Measurements from ENCODE around the gene NOTUM. TPM values are rescaled to one million over a fixed set of nuclear protein-coding genes. Genes with fewer than 3 reads are reported as not detected.

Gene NOTUM
- total RNA-seq, 1 donor from 2014 or later = not detected

- H3K4me3 ChIP-seq = no peak overlapping the region
- no peaks in the 10 kb centered on the region for H3K36me3 ChIP-seq
- DNase-seq (ENCODE audit: extremely low spot score in 2 of 2) = no peak
- intact Hi-C loops (cut with DNase I) = no loop called here
- no peaks in the 10 kb centered on the region for H3K27me3 ChIP-seq
- H3K9me3 ChIP-seq = no peaks in the 10 kb centered on the region
- H3K27ac ChIP-seq = no peak overlapping the region
- H3K4me1 ChIP-seq = peaks cover 55% of the 10 kb centered on the region
- TF ChIP-seq POLR2AphosphoS5 (IDR thresholded peaks at IDR 0.05; ENCODE audit: insufficient read depth in 1 of 2, low read depth in 1 of 2) = no peak
- no peak for TF ChIP-seq POLR2A (IDR thresholded peaks at IDR 0.05)
- TF ChIP-seq, protein P1, sequence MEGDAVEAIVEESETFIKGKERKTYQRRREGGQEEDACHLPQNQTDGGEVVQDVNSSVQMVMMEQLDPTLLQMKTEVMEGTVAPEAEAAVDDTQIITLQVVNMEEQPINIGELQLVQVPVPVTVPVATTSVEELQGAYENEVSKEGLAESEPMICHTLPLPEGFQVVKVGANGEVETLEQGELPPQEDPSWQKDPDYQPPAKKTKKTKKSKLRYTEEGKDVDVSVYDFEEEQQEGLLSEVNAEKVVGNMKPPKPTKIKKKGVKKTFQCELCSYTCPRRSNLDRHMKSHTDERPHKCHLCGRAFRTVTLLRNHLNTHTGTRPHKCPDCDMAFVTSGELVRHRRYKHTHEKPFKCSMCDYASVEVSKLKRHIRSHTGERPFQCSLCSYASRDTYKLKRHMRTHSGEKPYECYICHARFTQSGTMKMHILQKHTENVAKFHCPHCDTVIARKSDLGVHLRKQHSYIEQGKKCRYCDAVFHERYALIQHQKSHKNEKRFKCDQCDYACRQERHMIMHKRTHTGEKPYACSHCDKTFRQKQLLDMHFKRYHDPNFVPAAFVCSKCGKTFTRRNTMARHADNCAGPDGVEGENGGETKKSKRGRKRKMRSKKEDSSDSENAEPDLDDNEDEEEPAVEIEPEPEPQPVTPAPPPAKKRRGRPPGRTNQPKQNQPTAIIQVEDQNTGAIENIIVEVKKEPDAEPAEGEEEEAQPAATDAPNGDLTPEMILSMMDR (IDR thresholded peaks at IDR 0.05) = no peak
Measured at GRCh38 chr17:82007495-82008257, 46.7 kb upstream of the NOTUM start.

- no peak for DNase-seq (ENCODE audit: extremely low spot score in 2 of 2)
- intact Hi-C loops (cut with DNase I) = no loop called here
- TF ChIP-seq, protein P1 (IDR thresholded peaks at IDR 0.05) = no peak
- TF ChIP-seq POLR2AphosphoS5 (IDR thresholded peaks at IDR 0.05; ENCODE audit: insufficient read depth in 1 of 2, low read depth in 1 of 2) (no peak), POLR2A (IDR thresholded peaks at IDR 0.05) (no peak)
- no peaks in the 10 kb centered on the region for H3K9me3 ChIP-seq
- H3K4me1 ChIP-seq = peaks cover 53% of the 10 kb centered on the region
- H3K27me3 ChIP-seq = no peaks in the 10 kb centered on the region
- H3K27ac ChIP-seq = no peak overlapping the region
- H3K36me3 ChIP-seq = no peaks in the 10 kb centered on the region
- no peak overlapping the region for H3K4me3 ChIP-seq
Measured at GRCh38 chr17:82007228-82007494, 46.2 kb upstream of the NOTUM start.

- H3K4me1 ChIP-seq = peaks cover 50% of the 10 kb centered on the region
- no peaks in the 10 kb centered on the region for H3K9me3 ChIP-seq
- H3K27me3 ChIP-seq = no peaks in the 10 kb centered on the region
- intact Hi-C loops (cut with DNase I) = no loop called here
- H3K36me3 ChIP-seq = no peaks in the 10 kb centered on the region
- H3K4me3 ChIP-seq = no peak overlapping the region
- DNase-seq (ENCODE audit: extremely low spot score in 2 of 2) = no peak
- H3K27ac ChIP-seq = peak overlapping the region; percentile 51
- TF ChIP-seq, protein P1 (IDR thresholded peaks at IDR 0.05) = no peak
- TF ChIP-seq POLR2AphosphoS5 (IDR thresholded peaks at IDR 0.05; ENCODE audit: insufficient read depth in 1 of 2, low read depth in 1 of 2) = peak in 1 of 2 donors; percentile 24
Measured at GRCh38 chr17:82006468-82007227, 45.7 kb upstream of the NOTUM start.

DNA sequence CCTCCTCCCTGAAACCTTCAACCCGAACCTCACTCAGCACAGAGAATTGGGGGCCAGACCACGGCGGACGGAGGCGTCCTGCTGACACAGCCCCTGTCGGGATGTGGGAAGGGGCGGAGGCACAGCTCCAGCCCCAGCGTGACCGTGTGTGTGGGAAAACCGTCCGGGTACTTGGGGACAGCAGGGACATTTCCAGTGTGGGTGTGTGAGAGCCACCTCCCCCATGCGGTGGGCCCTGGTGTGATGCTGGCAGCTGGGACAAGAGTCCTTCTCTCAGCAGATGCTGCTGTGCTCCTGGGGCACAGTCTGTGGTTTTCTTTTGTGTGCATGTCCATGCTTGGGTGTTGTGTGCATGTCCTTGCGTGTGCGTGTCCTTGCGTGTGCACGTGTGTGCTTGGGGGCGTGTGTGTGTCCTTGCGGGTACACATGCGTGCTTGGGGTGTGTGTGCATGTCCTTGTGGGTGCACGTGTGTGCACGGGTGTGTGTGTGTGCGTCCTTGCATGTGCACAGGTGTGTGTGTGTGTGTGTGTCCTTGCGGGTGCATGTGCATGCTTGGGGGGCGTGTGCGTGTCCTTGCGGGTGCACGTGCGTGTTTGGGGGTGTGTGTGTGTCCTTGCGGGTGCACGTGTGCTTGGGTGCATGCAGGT is 44.8 kb upstream of the NOTUM start:
- Histone ChIP-seq H3K9me3 (no peaks in the 10 kb centered on the region), H3K4me3 (no peak overlapping the region), H3K36me3 (no peaks in the 10 kb centered on the region), H3K27ac (no peak overlapping the region), H3K27me3 (no peaks in the 10 kb centered on the region), H3K4me1 (peaks cover 50% of the 10 kb centered on the region)
- no peak for DNase-seq (ENCODE audit: extremely low spot score in 2 of 2)
- intact Hi-C loops (cut with DNase I) = no loop called here
- TF ChIP-seq POLR2A (IDR thresholded peaks at IDR 0.05) (no peak), POLR2AphosphoS5 (IDR thresholded peaks at IDR 0.05; ENCODE audit: insufficient read depth in 1 of 2, low read depth in 1 of 2) (no peak)
- TF ChIP-seq, protein P1 (IDR thresholded peaks at IDR 0.05) = no peak
